GM12878 (cell line): ENCODE results near the gene RNMT. TPM values are rescaled to one million over a fixed set of nuclear protein-coding genes. Genes with fewer than 3 reads are reported as not detected.

Experiments
- CHD1 ChIP-seq: IDR thresholded peaks from 2 replicates; pipeline ENCODE4 v1.6.1; 2012; ENCODE audit warnings: low read depth, low read length, improper control_type of control experiment
- CHD4 ChIP-seq: fragments of 200-600 bp; sonication (generic); IDR thresholded peaks from 2 replicates; pipeline ENCODE4 v1.6.1; 2016; ENCODE audit warnings: mild to moderate bottlenecking
- CREM ChIP-seq: IDR thresholded peaks from 2 replicates; pipeline ENCODE4 v1.6.1; 2014; ENCODE audit warnings: antibody characterized with exemption, low read depth
- FOXK2 ChIP-seq: fragments of 450-650 bp; IDR thresholded peaks from 2 replicates; pipeline ENCODE4 v1.6.1; 2017; ENCODE audit warnings: mild to moderate bottlenecking, moderate library complexity
- MEF2A ChIP-seq: IDR thresholded peaks from 2 replicates; pipeline ENCODE4 v1.6.1; 2011; ENCODE audit warnings: low read depth, mild to moderate bottlenecking, low read length, moderate library complexity; ENCODE audit not compliant: insufficient read depth
- MXI1 ChIP-seq: fragments of 150-350 bp; IDR thresholded peaks from 2 replicates; pipeline ENCODE4 v1.6.1; 2011; ENCODE audit warnings: low read depth, mild to moderate bottlenecking, inconsistent platforms, low read length, improper control_type of control experiment
- POU2F2 ChIP-seq: IDR thresholded peaks from 3 replicates; pipeline ENCODE4 v1.6.1; 2011; ENCODE audit warnings: low read depth, mild to moderate bottlenecking, low read length, borderline replicate concordance
- RAD21 ChIP-seq: IDR thresholded peaks from 2 replicates; pipeline ENCODE4 v1.6.1; 2011; ENCODE audit warnings: mild to moderate bottlenecking, low read depth, low read length, moderate library complexity; ENCODE audit not compliant: insufficient read depth
- SPI1 ChIP-seq: IDR thresholded peaks from 2 replicates; pipeline ENCODE4 v1.6.1; 2011; ENCODE audit warnings: low read depth, mild to moderate bottlenecking, low read length, moderate library complexity, borderline replicate concordance; ENCODE audit not compliant: insufficient read depth
- ZZZ3 ChIP-seq: IDR thresholded peaks from 2 replicates; pipeline ENCODE4 v1.6.1; 2011; ENCODE audit warnings: low read depth; ENCODE audit not compliant: control insufficient read depth, insufficient read length
- polyA plus RNA-seq, 11 experiments: library from polyadenylated mRNA; depleted of rRNA in 4 of 11; unstranded in 6 of 11; stranded (reverse) in 5 of 11; fragments of >200 nt; fragmentation: Nextera tagmentation in 4 of 11; fragmentation: Illumina TruSeq in 1 of 11; extraction: Ambion mirVana in 4 of 11; extraction: Trizol in 1 of 11; gene quantifications; 1 replicate in 1 of 11; 2 replicates in 10 of 11; pipeline versions ENCODE4 v1.2.1 to v1.2.3, GENCODE V29; 2011 to 2016; ENCODE audit warnings: inconsistent platforms in 2 of 11, missing spikeins in 2 of 11, low read depth in 1 of 11
- total RNA-seq, 4 experiments: library from RNA; depleted of rRNA in 3 of 4; stranded (reverse); fragments of >200 nt in 3 of 4; fragmentation: Illumina TruSeq in 1 of 4; extraction: Trizol in 1 of 4; gene quantifications; 2 replicates each; pipeline versions ENCODE4 v1.2.1 to v1.2.3, GENCODE V29; 2013 to 2021
- TF ChIP-seq, protein P1 (sequence below): fragments of 450-650 bp; IDR thresholded peaks from 2 replicates; pipeline ENCODE4 v1.6.1; 2017; ENCODE audit warnings: borderline replicate concordance
- TF ChIP-seq, protein P2 (sequence below): fragments of 450-650 bp; conservative IDR thresholded peaks from 2 replicates; pipeline ENCODE4 v1.6.1; 2017; ENCODE audit warnings: mild to moderate bottlenecking, moderate library complexity
- TF ChIP-seq, protein P3 (sequence below): fragments of 450-650 bp; IDR thresholded peaks from 2 replicates; pipeline ENCODE4 v1.6.1; 2017; ENCODE audit warnings: mild to moderate bottlenecking, moderate library complexity
- TF ChIP-seq, protein P4 (sequence below): fragments of 450-650 bp; formaldehyde crosslinking; IDR thresholded peaks from 2 replicates; pipeline ENCODE4 v1.5.0; 2022; ENCODE audit warnings: mild to moderate bottlenecking, missing genetic modification characterization

Gene RNMT
- total and polyA plus RNA-seq, 10 of the 15 experiments (the other 5 are each of a cell fraction or from before 2014, with no cell fraction given) = 18.1 to 63.2 (median 38.8) TPM

DNA sequence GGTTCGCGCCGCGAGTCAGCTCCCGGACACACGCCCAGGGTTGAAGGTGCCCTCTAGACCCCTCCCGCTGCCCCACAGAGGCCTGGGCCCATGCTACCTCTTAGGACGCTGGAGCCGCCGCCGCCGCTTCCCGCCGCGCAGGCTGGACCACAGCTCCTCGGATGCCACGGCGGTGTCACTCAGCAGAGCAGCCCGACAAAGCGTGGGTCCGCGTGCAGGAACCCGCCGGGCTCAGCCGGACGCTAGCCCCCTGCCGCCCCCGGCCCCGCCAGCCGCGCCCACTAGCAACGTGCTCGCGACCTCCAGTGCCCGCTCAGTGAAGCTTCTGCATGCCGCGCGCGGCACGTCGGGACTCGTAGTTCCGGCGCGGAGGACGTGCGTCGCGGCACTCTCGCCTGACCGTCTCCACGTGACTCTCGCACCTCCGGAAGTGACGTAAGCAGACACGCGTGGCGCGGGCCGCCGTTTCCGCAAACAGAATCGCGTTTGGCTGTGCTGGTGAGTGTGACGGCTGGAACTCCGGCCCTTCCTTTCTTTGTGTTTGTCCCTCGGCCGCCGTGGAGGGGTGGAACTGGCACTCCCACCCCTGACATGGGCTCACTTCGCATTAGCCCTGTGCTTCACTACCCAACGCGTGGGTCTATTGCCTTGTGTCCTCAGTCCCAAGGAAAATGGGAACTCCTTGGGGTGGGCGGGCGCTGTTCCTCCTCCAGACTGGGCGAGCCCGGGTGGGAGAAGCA lies at the start of gene RNMT, which contains the start of gene FAM210A (continued):
- TF ChIP-seq, protein P1, sequence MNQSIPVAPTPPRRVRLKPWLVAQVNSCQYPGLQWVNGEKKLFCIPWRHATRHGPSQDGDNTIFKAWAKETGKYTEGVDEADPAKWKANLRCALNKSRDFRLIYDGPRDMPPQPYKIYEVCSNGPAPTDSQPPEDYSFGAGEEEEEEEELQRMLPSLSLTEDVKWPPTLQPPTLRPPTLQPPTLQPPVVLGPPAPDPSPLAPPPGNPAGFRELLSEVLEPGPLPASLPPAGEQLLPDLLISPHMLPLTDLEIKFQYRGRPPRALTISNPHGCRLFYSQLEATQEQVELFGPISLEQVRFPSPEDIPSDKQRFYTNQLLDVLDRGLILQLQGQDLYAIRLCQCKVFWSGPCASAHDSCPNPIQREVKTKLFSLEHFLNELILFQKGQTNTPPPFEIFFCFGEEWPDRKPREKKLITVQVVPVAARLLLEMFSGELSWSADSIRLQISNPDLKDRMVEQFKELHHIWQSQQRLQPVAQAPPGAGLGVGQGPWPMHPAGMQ = no peak
- TF ChIP-seq, protein P2, sequence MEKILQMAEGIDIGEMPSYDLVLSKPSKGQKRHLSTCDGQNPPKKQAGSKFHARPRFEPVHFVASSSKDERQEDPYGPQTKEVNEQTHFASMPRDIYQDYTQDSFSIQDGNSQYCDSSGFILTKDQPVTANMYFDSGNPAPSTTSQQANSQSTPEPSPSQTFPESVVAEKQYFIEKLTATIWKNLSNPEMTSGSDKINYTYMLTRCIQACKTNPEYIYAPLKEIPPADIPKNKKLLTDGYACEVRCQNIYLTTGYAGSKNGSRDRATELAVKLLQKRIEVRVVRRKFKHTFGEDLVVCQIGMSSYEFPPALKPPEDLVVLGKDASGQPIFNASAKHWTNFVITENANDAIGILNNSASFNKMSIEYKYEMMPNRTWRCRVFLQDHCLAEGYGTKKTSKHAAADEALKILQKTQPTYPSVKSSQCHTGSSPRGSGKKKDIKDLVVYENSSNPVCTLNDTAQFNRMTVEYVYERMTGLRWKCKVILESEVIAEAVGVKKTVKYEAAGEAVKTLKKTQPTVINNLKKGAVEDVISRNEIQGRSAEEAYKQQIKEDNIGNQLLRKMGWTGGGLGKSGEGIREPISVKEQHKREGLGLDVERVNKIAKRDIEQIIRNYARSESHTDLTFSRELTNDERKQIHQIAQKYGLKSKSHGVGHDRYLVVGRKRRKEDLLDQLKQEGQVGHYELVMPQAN = peak; percentile 97
- TF ChIP-seq FOXK2 = no peak; the same call in none of the 2 replicates
- no peak for TF ChIP-seq CHD4
- TF ChIP-seq, protein P3, sequence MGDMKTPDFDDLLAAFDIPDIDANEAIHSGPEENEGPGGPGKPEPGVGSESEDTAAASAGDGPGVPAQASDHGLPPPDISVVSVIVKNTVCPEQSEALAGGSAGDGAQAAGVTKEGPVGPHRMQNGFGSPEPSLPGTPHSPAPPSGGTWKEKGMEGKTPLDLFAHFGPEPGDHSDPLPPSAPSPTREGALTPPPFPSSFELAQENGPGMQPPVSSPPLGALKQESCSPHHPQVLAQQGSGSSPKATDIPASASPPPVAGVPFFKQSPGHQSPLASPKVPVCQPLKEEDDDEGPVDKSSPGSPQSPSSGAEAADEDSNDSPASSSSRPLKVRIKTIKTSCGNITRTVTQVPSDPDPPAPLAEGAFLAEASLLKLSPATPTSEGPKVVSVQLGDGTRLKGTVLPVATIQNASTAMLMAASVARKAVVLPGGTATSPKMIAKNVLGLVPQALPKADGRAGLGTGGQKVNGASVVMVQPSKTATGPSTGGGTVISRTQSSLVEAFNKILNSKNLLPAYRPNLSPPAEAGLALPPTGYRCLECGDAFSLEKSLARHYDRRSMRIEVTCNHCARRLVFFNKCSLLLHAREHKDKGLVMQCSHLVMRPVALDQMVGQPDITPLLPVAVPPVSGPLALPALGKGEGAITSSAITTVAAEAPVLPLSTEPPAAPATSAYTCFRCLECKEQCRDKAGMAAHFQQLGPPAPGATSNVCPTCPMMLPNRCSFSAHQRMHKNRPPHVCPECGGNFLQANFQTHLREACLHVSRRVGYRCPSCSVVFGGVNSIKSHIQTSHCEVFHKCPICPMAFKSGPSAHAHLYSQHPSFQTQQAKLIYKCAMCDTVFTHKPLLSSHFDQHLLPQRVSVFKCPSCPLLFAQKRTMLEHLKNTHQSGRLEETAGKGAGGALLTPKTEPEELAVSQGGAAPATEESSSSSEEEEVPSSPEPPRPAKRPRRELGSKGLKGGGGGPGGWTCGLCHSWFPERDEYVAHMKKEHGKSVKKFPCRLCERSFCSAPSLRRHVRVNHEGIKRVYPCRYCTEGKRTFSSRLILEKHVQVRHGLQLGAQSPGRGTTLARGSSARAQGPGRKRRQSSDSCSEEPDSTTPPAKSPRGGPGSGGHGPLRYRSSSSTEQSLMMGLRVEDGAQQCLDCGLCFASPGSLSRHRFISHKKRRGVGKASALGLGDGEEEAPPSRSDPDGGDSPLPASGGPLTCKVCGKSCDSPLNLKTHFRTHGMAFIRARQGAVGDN = peak; percentile 40; the same call in 1 of the 2 replicates
- peak; percentile 99 for TF ChIP-seq CREM
- TF ChIP-seq POU2F2 = peak; percentile 40; the same call in 1 of the 3 replicates
- 0 out of 2 replicates have a peak, but pooled peaks have one; percentile 35 for TF ChIP-seq MEF2A
- TF ChIP-seq RAD21 = no peak
- TF ChIP-seq CHD1 = no peak
- TF ChIP-seq, protein P4, sequence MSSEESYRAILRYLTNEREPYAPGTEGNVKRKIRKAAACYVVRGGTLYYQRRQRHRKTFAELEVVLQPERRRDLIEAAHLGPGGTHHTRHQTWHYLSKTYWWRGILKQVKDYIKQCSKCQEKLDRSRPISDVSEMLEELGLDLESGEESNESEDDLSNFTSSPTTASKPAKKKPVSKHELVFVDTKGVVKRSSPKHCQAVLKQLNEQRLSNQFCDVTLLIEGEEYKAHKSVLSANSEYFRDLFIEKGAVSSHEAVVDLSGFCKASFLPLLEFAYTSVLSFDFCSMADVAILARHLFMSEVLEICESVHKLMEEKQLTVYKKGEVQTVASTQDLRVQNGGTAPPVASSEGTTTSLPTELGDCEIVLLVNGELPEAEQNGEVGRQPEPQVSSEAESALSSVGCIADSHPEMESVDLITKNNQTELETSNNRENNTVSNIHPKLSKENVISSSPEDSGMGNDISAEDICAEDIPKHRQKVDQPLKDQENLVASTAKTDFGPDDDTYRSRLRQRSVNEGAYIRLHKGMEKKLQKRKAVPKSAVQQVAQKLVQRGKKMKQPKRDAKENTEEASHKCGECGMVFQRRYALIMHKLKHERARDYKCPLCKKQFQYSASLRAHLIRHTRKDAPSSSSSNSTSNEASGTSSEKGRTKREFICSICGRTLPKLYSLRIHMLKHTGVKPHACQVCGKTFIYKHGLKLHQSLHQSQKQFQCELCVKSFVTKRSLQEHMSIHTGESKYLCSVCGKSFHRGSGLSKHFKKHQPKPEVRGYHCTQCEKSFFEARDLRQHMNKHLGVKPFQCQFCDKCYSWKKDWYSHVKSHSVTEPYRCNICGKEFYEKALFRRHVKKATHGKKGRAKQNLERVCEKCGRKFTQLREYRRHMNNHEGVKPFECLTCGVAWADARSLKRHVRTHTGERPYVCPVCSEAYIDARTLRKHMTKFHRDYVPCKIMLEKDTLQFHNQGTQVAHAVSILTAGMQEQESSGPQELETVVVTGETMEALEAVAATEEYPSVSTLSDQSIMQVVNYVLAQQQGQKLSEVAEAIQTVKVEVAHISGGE (CRISPR knock-in tag) = peak; percentile 37; the same call in 1 of the 2 replicates
- TF ChIP-seq ZZZ3 = no peak
- TF ChIP-seq SPI1 = peak; percentile 31; the same call in 1 of the 2 replicates
- peak; percentile 99 for TF ChIP-seq MXI1
